GM12878 (cell line): ENCODE results near the gene NBEA.

ENCODE experiments used
- CHD2 ChIP-seq: IDR thresholded peaks from 2 replicates; pipeline ENCODE4 v1.6.1; 2011; ENCODE audit warnings: low read depth, low read length, improper control_type of control experiment, borderline replicate concordance
- CREM ChIP-seq: IDR thresholded peaks from 2 replicates; pipeline ENCODE4 v1.6.1; 2014; ENCODE audit warnings: antibody characterized with exemption, low read depth
- HDAC2 ChIP-seq: fragments of 200-600 bp; sonication (generic); IDR thresholded peaks from 2 replicates; pipeline ENCODE4 v1.6.1; 2017
- MEF2A ChIP-seq: IDR thresholded peaks from 2 replicates; pipeline ENCODE4 v1.6.1; 2011; ENCODE audit warnings: low read depth, mild to moderate bottlenecking, low read length, moderate library complexity; ENCODE audit not compliant: insufficient read depth
- NFYB ChIP-seq: IDR thresholded peaks from 2 replicates; pipeline ENCODE4 v1.6.1; 2011; ENCODE audit warnings: low read depth, mild to moderate bottlenecking, low read length, improper control_type of control experiment, moderate library complexity; ENCODE audit not compliant: insufficient read depth
- POLR2A ChIP-seq: IDR thresholded peaks from 2 replicates; pipeline ENCODE4 v1.6.1; 2011; ENCODE audit warnings: low read depth, mild to moderate bottlenecking, low read length
- POLR2AphosphoS5 ChIP-seq: IDR thresholded peaks from 2 replicates; pipeline ENCODE4 v1.6.1; 2011; ENCODE audit warnings: mild to moderate bottlenecking, low read length, inconsistent platforms
- RFX5 ChIP-seq: IDR thresholded peaks from 2 replicates; pipeline ENCODE4 v1.6.1; 2011; ENCODE audit warnings: low read depth, low read length, improper control_type of control experiment
- TAF1 ChIP-seq: IDR thresholded peaks from 2 replicates; pipeline ENCODE4 v1.6.1; 2011; ENCODE audit warnings: mild to moderate bottlenecking, low read depth, low read length, borderline replicate concordance
- ZNF24 ChIP-seq: fragments of 450-650 bp; IDR thresholded peaks from 2 replicates; pipeline ENCODE4 v1.6.1; 2017; ENCODE audit warnings: antibody characterized with exemption, mild to moderate bottlenecking
- ZNF274 ChIP-seq: IDR thresholded peaks from one replicate; pipeline ENCODE4 v1.8.0; 2011; ENCODE audit not compliant: insufficient read length, insufficient read depth
- TF ChIP-seq, protein P1 (sequence below), 3 experiments: IDR thresholded peaks in 2 of 3; conservative IDR thresholded peaks in 1 of 3; 2 replicates each; pipeline ENCODE4 v1.5.1; 2011; ENCODE audit warnings: low read depth in 3 of 3, low read length in 3 of 3, mild to moderate bottlenecking in 3 of 3, control low read depth in 2 of 3, moderate library complexity in 2 of 3, inconsistent platforms in 1 of 3, mixed read lengths in 1 of 3; ENCODE audit not compliant: control insufficient read depth in 2 of 3, insufficient read depth in 1 of 3; ENCODE audit errors: extremely low read depth in 1 of 3
- TF ChIP-seq, protein P2 (sequence below): IDR thresholded peaks from 2 replicates; pipeline ENCODE4 v1.6.1; 2012; ENCODE audit warnings: low read depth, low read length, improper control_type of control experiment
- TF ChIP-seq, protein P3 (sequence below): fragments of 450-650 bp; IDR thresholded peaks from 2 replicates; pipeline ENCODE4 v1.6.1; 2016; ENCODE audit warnings: mild to moderate bottlenecking, moderate library complexity, borderline replicate concordance

DNA sequence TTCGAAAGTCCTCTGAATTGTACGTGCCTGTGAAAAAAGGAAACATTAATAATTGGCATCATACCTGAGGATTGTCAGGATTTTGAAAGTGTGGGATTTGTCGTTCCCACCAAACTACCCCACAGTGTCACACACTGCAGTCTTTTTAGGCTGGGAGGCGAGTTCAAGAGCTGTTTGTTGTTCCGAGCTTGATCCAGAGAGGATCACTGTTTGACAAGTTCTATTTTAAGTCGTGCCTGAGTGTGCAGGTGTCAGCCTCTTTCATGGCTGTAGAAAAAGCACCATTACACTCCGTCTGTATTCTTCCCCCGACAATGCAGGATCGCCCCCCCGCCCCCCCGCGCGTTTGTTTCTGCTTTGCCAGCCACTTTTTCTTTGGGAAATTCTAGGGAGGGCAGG, 635 bp upstream of the NBEA start:
- TF ChIP-seq, protein P1, sequence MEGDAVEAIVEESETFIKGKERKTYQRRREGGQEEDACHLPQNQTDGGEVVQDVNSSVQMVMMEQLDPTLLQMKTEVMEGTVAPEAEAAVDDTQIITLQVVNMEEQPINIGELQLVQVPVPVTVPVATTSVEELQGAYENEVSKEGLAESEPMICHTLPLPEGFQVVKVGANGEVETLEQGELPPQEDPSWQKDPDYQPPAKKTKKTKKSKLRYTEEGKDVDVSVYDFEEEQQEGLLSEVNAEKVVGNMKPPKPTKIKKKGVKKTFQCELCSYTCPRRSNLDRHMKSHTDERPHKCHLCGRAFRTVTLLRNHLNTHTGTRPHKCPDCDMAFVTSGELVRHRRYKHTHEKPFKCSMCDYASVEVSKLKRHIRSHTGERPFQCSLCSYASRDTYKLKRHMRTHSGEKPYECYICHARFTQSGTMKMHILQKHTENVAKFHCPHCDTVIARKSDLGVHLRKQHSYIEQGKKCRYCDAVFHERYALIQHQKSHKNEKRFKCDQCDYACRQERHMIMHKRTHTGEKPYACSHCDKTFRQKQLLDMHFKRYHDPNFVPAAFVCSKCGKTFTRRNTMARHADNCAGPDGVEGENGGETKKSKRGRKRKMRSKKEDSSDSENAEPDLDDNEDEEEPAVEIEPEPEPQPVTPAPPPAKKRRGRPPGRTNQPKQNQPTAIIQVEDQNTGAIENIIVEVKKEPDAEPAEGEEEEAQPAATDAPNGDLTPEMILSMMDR (IDR thresholded peaks at IDR 0.05 in 2 of 3, conservative IDR thresholded peaks at IDR 0.05 in 1 of 3; ENCODE audit: control insufficient read depth in 2 of 3, extremely low read depth in 1 of 3, insufficient read depth in 1 of 3, low read depth in 3 of 3, low read length in 3 of 3) = no peak
- TF ChIP-seq, protein P2, sequence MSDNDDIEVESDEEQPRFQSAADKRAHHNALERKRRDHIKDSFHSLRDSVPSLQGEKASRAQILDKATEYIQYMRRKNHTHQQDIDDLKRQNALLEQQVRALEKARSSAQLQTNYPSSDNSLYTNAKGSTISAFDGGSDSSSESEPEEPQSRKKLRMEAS = no peak
- TF ChIP-seq POLR2AphosphoS5 (no peak), POLR2A (no peak), RFX5 (no peak), TAF1 (no peak), MEF2A (no peak), NFYB (no peak), CHD2 (no peak), HDAC2 (no peak), ZNF24 (no peak), ZNF274 (no peak), CREM (no peak)
- TF ChIP-seq, protein P3, sequence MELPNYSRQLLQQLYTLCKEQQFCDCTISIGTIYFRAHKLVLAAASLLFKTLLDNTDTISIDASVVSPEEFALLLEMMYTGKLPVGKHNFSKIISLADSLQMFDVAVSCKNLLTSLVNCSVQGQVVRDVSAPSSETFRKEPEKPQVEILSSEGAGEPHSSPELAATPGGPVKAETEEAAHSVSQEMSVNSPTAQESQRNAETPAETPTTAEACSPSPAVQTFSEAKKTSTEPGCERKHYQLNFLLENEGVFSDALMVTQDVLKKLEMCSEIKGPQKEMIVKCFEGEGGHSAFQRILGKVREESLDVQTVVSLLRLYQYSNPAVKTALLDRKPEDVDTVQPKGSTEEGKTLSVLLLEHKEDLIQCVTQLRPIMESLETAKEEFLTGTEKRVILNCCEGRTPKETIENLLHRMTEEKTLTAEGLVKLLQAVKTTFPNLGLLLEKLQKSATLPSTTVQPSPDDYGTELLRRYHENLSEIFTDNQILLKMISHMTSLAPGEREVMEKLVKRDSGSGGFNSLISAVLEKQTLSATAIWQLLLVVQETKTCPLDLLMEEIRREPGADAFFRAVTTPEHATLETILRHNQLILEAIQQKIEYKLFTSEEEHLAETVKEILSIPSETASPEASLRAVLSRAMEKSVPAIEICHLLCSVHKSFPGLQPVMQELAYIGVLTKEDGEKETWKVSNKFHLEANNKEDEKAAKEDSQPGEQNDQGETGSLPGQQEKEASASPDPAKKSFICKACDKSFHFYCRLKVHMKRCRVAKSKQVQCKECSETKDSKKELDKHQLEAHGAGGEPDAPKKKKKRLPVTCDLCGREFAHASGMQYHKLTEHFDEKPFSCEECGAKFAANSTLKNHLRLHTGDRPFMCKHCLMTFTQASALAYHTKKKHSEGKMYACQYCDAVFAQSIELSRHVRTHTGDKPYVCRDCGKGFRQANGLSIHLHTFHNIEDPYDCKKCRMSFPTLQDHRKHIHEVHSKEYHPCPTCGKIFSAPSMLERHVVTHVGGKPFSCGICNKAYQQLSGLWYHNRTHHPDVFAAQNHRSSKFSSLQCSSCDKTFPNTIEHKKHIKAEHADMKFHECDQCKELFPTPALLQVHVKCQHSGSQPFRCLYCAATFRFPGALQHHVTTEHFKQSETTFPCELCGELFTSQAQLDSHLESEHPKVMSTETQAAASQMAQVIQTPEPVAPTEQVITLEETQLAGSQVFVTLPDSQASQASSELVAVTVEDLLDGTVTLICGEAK = no peak
